ENCODE results near the gene ELP6.

The ELP6 gene

DNA sequence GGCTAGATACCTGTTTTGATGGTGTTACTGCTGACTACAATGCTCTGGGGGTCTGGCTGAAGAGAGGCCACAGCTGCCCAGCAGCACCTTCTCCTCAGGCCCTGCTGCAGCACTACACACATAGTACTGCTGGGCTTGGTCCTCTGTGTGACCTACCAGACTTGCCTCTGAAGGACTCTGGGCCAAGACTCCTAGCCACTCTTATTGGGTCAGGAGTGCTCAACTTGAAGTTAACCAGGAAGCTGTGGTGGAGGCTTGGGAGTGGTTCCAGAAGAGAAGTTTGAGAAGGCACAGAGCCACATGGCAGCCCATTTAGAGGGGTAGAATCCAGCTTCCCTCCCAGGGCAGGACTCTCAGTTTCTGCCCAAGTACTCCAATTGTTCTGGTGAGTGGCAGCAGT, 16.6 kb downstream of the ELP6 start:
- Histone ChIP-seq H3K4me2 (ENCODE audit: low read length) (no peak overlapping the region), H3K27ac (ENCODE audit: low read length) (no peak overlapping the region), H3K4me1 (ENCODE audit: low read length) (no peaks in the 10 kb centered on the region), H4K20me1 (ENCODE audit: insufficient read depth, low read length) (no peaks in the 10 kb centered on the region), H3K36me3 (replicated peaks; ENCODE audit: low read depth, low read length) (peaks cover 58% of the 10 kb centered on the region), H3K4me3 (ENCODE audit: low read length) (no peak overlapping the region), H2AFZ (ENCODE audit: low read depth, low read length) (no peak overlapping the region), H3K79me2 (ENCODE audit: low read length) (no peaks in the 10 kb centered on the region), H3K9ac (ENCODE audit: low read length) (no peak overlapping the region), H3K9me3 (ENCODE audit: insufficient read depth, low read length) (no peaks in the 10 kb centered on the region), H3K27me3 (ENCODE audit: low read depth, low read length) (no peaks in the 10 kb centered on the region)
- no peak for TF ChIP-seq EZH2phosphoT487 (IDR thresholded peaks at IDR 0.05; ENCODE audit: low read depth)
- TF ChIP-seq, protein P1, sequence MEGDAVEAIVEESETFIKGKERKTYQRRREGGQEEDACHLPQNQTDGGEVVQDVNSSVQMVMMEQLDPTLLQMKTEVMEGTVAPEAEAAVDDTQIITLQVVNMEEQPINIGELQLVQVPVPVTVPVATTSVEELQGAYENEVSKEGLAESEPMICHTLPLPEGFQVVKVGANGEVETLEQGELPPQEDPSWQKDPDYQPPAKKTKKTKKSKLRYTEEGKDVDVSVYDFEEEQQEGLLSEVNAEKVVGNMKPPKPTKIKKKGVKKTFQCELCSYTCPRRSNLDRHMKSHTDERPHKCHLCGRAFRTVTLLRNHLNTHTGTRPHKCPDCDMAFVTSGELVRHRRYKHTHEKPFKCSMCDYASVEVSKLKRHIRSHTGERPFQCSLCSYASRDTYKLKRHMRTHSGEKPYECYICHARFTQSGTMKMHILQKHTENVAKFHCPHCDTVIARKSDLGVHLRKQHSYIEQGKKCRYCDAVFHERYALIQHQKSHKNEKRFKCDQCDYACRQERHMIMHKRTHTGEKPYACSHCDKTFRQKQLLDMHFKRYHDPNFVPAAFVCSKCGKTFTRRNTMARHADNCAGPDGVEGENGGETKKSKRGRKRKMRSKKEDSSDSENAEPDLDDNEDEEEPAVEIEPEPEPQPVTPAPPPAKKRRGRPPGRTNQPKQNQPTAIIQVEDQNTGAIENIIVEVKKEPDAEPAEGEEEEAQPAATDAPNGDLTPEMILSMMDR (IDR thresholded peaks at IDR 0.05; ENCODE audit: low read depth, low read length) = no peak

DNA sequence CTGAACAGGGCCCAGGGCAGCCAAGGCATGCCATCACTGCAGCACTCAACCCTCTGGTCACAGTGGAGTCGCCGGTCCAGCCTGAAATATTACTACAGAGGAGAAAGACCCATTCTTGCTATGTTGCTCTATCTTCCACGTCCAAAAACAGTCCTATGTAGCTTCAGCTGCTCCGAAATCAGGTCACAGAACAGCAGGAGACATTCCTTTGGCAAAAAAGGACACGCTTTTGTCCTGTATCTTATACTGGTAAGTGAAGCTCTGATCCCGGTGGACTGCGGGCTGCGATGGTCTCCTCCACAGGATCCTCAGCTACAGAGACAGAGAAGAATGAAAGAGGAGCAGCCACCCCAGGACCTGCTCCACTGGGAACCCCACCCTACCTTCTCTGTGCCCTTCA, 17.6 kb downstream of the ELP6 start:
- no peak overlapping the region for H2AFZ ChIP-seq (ENCODE audit: low read depth, low read length)
- H3K4me2 ChIP-seq (ENCODE audit: low read length) = no peak overlapping the region
- H3K36me3 ChIP-seq (replicated peaks; ENCODE audit: low read depth, low read length) = peaks cover 48% of the 10 kb centered on the region

DNA sequence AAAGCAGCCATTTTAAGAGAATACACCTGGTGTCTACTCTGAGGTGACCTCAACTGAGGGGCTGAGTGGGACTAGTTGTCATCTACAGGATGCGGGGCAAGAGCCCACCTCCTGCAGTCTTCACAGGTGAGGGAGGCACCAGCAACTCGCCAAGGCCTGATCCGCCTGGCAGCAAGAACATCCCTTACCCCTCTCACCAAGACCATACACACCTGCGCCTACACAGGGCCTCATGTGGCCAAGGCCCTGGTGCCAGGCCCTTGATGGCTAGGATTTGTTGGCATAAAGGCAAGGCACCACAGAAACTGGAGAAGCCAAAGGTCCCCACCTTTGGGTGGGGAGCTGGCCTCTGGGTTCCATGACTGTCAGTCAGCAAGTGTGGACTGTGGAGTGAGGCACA, 18.4 kb downstream of the ELP6 start:
- Histone ChIP-seq H2AFZ (ENCODE audit: low read depth, low read length) (no peak overlapping the region), H3K9ac (ENCODE audit: low read length) (no peak overlapping the region), H3K27ac (ENCODE audit: low read length) (no peak overlapping the region), H3K4me3 (ENCODE audit: low read length) (no peak overlapping the region), H3K4me2 (ENCODE audit: low read length) (no peak overlapping the region), H3K9me3 (ENCODE audit: insufficient read depth, low read length) (no peaks in the 10 kb centered on the region), H3K36me3 (replicated peaks; ENCODE audit: low read depth, low read length) (peaks cover 41% of the 10 kb centered on the region), H3K4me1 (ENCODE audit: low read length) (no peaks in the 10 kb centered on the region), H3K27me3 (ENCODE audit: low read depth, low read length) (no peaks in the 10 kb centered on the region), H3K79me2 (ENCODE audit: low read length) (no peaks in the 10 kb centered on the region), H4K20me1 (ENCODE audit: insufficient read depth, low read length) (no peaks in the 10 kb centered on the region)
- TF ChIP-seq, protein P1 (IDR thresholded peaks at IDR 0.05; ENCODE audit: low read depth, low read length) = no peak
- TF ChIP-seq EZH2phosphoT487 (IDR thresholded peaks at IDR 0.05; ENCODE audit: low read depth) = no peak

More for the DNA sequence above, 17.6 kb downstream of the ELP6 start:
- TF ChIP-seq EZH2phosphoT487 (IDR thresholded peaks at IDR 0.05; ENCODE audit: low read depth) = no peak
- TF ChIP-seq, protein P1 (IDR thresholded peaks at IDR 0.05; ENCODE audit: low read depth, low read length) = no peak
- Histone ChIP-seq H3K4me3 (ENCODE audit: low read length) (no peak overlapping the region), H4K20me1 (ENCODE audit: insufficient read depth, low read length) (no peaks in the 10 kb centered on the region), H3K27ac (ENCODE audit: low read length) (no peak overlapping the region), H3K79me2 (ENCODE audit: low read length) (no peaks in the 10 kb centered on the region), H3K4me1 (ENCODE audit: low read length) (no peaks in the 10 kb centered on the region), H3K9me3 (ENCODE audit: insufficient read depth, low read length) (no peaks in the 10 kb centered on the region), H3K27me3 (ENCODE audit: low read depth, low read length) (no peaks in the 10 kb centered on the region), H3K9ac (ENCODE audit: low read length) (no peak overlapping the region)

DNA sequence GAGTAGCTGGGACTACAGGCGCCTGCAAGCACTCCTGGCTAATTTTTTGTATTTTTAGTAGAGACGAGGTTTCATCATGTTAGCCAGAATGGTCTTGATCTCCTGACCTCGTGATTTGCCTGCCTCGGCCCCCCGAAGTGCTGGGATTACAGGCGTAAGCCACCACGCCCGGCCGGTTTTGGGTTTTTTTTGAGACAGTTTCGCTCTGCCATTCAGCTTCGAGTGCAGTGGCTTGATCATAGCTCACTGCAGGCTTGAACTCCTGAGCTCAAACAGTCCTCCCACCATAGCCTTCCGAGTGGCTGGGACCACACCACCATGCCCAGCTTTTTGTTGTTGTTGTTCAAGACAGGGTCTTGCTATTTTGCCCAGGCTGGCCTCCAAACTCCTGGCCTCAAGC, 21.7 kb downstream of the ELP6 start:
- TF ChIP-seq, protein P1 (IDR thresholded peaks at IDR 0.05; ENCODE audit: low read depth, low read length) = no peak
- no peak for TF ChIP-seq EZH2phosphoT487 (IDR thresholded peaks at IDR 0.05; ENCODE audit: low read depth)

More for the DNA sequence above, 21.7 kb downstream of the ELP6 start:
- Histone ChIP-seq H3K79me2 (ENCODE audit: low read length) (no peaks in the 10 kb centered on the region), H3K4me3 (ENCODE audit: low read length) (no peak overlapping the region), H3K4me2 (ENCODE audit: low read length) (no peak overlapping the region), H3K36me3 (replicated peaks; ENCODE audit: low read depth, low read length) (peaks cover 25% of the 10 kb centered on the region), H3K27ac (ENCODE audit: low read length) (no peak overlapping the region), H3K27me3 (ENCODE audit: low read depth, low read length) (no peaks in the 10 kb centered on the region), H3K9ac (ENCODE audit: low read length) (no peak overlapping the region), H3K4me1 (ENCODE audit: low read length) (no peaks in the 10 kb centered on the region), H3K9me3 (ENCODE audit: insufficient read depth, low read length) (no peaks in the 10 kb centered on the region), H2AFZ (ENCODE audit: low read depth, low read length) (no peak overlapping the region), H4K20me1 (ENCODE audit: insufficient read depth, low read length) (no peaks in the 10 kb centered on the region)
